Activated CD4-positive, alpha-beta T cell treated with anti-CD3 and anti-CD28 coated beads for 24 hours (primary cell): ENCODE results near the gene PSMC2.
"Not testable (repeated sequence)": the region's sequence is repeated elsewhere in the genome, so short reads cannot be mapped to it uniquely, and the experiment has no call there.

Source experiments
- DNase-seq, 2 donors: peaks; one replicate each; pipeline ENCODE4 v3.0.0-alpha.2; 2020; ENCODE audit warnings: low read depth in 2 of 2

The PSMC2 gene

DNA sequence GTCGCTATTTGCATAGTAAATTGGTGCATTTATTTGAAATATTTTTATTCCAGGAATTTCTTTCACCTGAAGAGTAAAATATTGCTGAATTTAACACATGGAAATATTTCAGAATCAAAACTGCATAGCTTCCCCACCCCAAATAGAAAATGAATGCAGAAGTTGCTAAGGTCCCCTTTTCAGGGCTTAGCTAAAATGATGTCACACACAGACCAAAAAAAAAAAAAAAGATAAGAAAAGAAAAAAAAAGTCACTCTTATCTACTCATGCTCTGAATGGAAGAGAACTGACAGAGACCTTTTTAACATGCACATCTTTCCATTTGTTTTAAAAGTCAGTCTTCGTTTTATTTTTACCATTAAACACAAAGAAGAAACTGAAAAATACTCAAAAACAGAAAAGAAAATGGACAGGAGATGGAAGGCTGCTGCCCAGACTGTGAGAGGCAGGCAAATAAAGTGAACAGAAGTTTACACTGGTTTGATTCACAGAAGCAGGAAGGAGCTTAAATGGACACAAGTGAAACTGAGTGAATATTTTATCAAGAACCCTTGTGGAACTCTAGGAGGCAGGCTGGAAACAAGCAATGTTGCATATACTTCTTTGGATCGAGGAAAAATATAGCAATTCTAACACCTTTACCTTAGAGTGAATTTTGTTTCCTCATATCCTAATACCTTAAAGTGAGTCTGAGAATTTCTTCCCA lies 32.0 kb downstream of the PSMC2 start:
- no peak for DNase-seq

DNA sequence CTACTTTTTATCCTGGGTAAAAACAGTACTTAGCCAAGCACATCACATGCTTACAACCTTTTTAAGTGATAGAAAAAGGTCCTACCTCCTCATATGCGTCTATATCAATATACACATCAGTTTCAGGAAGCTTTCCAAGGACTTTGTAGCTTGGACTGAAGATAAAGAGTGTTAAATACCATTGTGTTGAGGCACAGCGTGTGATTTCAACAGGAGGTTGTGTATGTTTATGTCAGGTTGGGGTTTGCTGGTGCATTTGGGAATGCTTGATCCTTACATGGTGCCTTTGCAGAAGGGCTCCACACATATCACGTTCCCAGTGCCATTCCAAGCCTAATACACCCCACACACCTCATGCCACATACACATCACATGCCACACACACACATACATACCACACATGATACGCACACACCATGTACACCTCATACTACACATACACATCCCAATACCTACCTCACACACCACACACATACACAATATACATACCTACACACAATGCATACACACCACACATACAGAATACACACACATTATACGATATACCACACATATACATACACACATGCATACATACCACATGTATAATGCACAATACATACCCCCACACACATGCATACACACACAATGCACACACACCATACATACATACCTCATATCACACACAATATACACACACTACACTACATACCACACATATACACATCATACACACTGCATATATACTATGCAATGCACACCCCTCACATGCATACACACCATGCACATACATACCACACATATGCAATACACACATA lies 33.1 kb downstream of the PSMC2 start:
- DNase-seq = no peak

DNA sequence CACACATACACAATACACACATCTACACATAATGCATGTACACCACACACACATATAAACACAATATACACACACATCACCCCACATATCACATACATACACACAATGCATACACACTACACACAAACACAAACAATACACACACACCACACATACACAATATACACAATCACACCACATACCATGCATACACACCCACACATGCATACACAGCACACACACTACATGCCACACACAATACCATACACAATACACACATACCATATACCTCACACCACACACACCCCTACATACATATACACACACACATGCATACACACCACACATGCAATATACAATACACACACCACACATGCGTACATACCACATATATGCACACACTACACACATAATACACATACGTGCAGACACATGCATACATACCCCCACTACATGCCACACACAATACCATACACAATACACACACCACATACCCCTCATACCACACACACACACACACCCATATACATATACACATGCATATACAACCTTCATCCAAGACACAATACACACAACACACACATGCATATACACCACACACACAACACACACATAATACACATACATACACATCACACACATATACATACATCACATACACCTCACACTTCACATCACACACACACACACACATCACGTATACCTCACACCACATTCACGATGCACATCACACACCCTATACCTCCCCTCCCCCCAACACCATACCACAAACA lies 34.0 kb downstream of the PSMC2 start:
- DNase-seq = no peak

DNA sequence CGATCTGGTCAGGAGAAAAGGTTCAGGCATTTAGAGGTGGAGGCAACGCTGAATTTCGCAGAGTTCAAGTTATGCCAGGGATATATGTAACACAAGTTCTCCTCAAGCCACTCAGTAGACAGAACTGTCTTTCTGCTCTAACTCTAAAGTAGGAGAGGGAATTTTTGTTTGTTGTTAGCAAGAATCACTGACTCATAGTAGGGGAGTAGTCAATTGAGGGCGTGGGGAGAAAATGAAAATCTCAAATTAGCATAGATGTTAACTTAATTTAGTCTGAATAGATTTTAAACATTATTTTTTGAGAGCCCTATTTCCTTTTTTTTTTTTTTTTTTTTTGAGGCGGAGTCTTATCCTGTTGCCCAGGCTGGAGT lies 34.6 kb downstream of the PSMC2 start:
- DNase-seq = no peak

DNA sequence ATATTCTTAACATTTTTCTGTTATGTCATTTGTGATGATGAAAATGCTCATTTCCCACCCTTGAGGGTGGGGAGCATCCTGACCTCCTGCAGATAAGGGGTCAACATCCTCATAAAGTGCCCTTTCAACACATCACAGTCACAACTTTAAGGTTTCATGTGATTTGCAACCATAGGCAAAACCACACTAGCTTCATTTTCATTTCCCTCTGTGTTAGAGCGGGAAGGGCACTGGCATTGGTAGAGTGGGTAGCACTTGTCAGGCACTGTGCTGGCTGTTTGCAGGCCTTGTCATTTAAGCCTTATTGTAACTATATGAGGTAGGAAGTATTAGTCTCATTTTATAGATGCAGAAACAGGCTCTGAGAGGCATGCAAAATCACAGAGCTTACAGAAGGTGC lies 39.8 kb downstream of the PSMC2 start:
- DNase-seq = no peak

DNA sequence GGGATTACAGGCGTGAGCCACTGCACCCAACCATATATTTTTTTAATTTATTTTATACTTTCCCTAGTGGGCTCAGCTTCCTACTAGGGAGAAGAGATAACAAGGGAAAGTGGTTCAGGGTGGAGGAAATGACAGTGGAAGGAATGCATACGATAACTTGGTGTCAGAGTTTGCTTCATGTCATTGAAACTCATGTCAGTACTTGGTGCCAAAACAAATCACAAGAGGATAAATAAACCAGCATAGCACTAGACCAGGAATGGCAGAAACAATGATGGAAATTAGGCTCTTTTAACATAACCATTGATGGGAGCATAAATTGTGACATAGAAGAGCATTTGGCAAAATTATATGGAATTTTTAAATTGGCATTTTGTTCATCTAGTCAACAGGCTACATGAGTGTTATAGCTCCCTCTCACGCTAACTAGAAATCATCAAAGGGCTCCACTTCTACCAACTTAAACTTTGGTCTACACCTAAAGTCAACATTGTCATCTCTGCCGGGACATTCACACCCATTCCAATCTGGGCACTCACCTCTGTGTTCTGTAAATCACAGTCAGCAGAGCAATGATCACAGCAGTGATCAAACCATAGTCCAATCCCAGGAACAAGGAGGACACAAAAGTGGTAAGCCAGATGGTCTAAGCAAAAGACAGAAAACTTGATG lies 41.2 kb downstream of the PSMC2 start:
- DNase-seq = no peak

DNA sequence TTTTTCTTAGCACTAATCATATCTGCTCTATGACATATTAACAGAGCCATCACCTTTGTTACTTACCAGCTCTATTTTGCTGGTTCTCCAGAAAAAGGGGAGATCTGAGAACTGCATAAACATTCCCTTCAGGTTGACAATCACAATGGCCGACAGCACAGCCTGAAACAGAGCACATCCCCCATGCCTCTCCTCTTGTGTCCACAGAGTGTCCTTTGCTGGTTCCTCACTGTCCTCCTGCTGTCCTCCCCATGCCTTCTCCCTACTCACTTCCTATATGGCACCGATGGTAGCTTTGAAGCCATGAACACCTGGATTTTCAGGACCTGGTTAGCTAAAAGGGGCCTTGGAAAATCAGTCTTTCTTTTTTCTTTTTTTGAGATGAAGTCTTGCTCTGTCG lies 41.8 kb downstream of the PSMC2 start:
- no peak for DNase-seq

DNA sequence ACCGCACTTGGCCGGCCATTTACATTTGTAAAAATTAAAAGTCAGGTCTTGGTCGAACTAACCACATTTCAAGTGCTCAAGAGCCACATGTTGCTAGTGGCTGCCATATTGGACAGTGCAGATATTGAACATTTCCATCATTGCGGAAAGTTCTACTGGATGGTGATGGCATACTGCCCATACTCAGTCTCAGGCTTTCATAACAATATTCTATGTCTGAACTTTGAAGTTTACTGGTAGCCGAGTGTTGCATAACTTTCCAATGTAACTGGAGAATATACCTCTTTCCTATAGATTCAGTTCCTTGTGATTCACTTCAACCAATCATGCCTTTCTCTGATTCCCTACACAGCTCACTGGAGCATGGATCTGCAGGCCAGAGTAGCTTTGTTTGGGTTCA lies 43.7 kb downstream of the PSMC2 start:
- no peak for DNase-seq

DNA sequence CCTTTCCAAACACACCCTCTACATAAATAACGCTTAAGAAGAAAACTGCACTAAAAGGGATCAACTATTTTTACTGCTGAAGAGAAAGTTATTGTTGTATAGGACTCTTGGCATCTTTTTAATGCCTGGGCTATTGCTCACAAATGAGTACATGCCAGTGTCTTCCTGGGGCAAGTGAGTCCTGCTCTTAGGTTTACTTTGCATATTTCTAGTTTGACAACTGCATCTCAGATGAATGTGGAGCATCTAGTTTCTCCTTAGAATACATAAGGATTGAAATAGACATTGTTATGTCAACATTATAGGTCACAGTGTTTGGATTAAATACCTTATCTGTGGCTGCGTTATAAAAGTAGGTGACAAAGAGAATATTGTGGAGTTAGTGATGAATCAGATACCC lies 44.5 kb downstream of the PSMC2 start:
- DNase-seq = no peak

DNA sequence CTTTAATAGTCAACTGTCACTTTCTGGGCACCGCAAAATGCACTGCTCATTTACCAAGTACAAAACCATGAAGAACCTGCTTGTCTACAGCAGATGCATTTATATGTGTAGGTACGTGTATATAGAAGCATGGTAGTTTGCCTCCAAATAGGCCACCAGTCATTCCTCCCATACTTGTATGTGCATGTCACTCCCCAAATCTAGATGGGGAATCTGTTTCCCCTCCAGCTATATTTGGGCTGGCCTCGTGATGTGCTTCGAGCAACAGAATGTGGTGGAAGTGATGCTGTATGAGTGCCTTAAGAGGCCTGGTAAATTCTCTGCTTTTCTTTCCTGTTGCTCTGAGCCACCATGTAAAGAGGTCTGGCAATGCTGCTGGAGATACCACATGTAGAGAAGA lies 47.1 kb downstream of the PSMC2 start:
- no peak for DNase-seq

DNA sequence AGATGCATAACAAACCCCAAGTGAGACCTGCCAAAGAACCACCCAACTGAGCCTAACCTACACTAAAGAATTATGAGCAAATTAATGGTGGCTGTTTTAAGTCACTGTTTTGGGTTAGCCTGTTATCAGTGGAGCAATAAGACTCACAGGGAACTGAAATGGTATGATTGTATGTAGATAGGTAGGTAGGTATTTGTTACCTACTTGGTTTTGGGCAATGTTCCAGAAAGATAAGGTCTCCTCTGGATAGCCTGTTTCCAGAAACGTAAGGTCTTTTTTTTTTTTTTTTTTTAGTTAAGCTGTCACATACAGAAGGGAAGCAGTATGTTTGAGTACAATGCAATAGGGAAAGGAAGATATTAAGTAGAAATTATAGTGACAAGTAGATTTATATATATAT lies 47.6 kb downstream of the PSMC2 start:
- DNase-seq = no peak

DNA sequence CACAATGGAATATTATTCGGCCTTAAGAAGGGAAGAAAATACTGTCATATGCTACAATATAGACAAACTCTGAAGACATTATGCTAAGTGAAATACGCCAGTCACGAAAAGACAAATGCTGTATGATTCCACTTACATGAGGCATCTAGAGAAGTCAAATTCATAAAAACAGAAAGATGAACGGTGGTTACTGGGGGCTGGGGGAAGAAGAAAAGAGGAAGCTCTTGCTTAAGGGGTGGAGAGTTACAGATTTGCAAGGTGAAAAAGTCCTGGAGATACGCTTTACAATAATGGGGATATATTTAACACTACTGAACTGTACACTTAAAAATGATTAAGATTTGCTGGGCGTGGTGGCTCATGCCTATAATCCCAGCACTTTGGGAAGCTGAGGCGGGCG lies 49.0 kb downstream of the PSMC2 start:
- DNase-seq = no peak

DNA sequence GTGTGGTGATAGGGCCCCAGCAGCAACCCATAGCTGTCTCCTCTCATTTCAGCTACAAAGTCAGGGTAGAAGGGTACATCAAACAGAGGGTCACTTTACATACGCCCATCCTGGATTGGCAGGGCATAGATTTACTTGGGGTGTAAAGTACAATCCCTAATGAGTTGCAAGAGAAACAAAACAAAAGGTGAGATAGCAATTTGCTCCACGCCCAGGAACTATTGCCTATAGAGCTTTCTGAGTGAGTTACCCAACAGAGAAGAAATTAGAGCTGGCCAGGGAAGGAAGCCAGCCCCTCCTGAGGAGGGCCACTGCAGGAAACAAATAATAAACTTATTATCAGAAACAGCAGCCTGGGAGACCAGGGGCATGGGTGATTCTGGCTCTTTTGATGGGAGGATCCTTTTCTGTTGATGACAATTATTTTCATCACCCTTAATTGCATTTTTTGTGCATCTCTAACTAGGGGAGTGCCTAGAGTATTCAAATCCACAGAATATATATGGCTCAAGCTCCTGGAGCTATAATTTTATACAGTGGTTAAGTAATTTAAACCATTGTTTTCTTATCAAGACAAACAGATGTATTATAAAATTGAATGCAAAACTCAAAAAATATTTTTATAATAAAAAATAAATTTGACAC lies 51.2 kb downstream of the PSMC2 start:
- DNase-seq = no peak

DNA sequence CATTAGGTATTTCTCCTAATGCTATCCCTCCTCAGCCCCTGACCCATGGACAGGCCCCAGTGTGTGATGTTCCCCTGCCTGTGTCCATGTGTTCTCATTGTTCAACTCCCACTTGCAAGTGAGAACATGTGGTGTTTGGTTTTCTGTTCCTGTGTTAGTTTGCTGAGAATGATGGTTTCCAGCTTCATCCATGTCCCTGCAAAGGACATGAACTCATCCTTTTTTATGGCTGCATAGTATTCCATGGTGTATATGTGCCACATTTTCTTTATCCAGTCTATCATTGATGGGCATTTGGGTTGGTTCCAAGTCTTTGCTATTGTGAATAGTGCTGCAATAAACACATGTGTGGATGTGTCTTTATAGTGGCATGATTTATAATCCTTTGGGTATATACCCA lies 52.2 kb downstream of the PSMC2 start:
- not testable (repeated sequence) for DNase-seq

DNA sequence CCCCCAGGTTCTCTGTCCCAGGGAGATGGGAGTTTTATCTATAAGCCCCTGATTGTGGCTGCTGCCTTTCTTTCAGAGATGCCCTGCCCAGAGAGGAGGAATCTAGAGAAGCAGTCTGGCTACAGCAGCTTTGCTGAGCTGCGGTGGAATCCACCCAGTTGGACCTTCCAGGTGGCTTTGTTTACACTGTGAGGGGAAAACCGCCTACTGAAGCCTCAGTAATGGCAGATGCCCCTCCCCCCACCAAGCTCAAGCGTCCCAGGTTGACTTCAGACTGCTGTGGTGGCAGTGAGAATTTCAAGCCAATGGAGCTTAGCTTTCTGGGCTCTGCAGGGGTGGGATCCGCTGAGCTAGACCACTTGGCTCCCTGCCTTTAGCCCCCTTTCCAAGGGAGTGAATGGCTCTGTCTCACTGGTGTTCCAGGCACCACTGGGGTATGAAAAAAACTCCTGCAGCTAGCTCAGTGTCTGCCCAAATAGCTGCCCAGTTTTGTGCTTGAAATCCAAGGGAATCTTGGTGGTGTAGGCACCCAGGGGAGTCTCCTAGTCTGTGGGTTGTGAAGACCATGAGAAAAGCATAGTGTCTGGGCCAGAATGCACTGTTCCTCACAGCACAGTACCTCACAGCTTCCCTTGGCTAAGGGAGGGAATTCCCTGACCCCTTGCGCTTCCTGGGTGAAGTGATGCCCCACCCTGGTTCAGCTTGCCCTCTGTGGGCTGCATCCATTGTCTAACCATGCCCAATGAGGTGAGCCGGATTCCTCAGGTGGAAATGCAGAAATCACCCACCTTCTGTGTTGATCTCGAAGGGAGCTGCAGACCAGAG lies 58.6 kb downstream of the PSMC2 start:
- DNase-seq = not testable (repeated sequence)

DNA sequence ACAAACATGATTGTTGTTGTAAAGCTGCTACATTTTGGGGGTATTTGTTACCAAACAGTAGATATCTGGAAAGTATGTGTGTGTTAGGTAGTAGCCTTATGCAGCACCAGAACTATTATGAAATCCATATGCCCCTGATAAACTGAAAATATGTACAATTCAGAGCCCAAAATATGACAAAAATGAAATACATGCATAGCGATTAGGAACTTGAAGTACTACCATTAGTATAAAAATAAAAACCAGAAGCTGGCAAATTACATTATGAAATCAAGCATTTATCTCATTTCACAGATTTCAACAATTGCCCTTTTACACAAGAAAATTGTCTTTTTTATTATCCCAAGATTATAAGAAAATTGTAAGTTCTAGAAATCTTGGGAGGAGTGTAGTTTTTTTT lies 64.7 kb downstream of the PSMC2 start:
- no peak for DNase-seq

DNA sequence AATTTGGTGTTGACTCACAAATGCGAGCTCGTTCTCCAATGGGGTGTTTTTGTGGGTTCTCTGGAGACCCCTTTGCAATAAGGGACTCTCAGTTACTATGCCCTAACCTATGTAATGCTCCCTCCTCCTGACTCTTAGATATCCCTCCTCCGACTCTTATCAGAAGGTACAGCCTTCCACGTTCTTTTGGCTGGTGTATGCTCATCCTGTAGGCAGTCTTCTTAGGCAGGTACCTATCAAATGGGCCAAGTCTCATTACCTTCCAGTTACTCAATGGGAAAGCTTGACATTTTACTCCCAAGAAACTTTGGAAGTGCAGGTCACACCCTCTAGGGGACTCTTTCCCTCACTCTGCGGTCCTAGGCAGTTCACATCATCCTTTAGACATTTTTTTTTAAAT lies 66.0 kb downstream of the PSMC2 start:
- no peak for DNase-seq

DNA sequence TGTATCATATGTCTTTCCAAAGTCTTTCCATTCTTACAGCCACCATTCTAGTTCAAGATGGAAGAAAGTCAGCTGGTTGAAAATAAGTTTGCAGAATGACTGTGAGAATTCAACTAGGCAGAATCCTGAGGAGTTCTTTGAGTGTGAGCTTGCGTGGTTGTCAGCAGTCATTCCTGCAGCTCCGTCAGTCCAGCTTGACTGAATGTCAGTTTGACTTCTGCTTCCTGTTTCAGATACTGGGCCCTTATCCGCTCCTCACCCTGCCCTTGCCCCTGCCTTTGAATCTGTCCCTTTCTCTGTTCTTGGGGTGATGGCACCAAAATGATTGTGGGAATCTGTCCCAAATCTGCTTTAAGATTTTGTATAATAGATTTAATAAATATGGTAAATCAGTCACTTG lies 70.8 kb downstream of the PSMC2 start:
- DNase-seq = no peak
